GOT3 (cell line): ENCODE measurements around the gene CFAP77.
A peak's percentile ranks its signal among the peaks of the same experiment; 100 is the strongest.
"Not testable (repeated sequence)": the region's sequence is repeated elsewhere in the genome, so short reads cannot be mapped to it uniquely, and the experiment has no call there.

Source experiments
- DNase-seq: peaks from one replicate; lab custom pipeline; 2025; ENCODE audit warnings: mixed read lengths; lab: John Stamatoyannopoulos, UW

CFAP77 gene

GRCh38 chr9:132409828-132410528, at the start of gene CFAP77:
TSS of gene CFAP77 (plus strand) at chr9:132410211. CDS start at chr9:132410272, 61 bp downstream.
- DNase-seq, result no peak

GRCh38 chr9:132364068-132364467, 45.9 kb upstream of the CFAP77 start:
- no peak for DNase-seq

- DNase-seq, result no peak
Measured at GRCh38 chr9:132365986-132366385, 44.0 kb upstream of the CFAP77 start.

DNA sequence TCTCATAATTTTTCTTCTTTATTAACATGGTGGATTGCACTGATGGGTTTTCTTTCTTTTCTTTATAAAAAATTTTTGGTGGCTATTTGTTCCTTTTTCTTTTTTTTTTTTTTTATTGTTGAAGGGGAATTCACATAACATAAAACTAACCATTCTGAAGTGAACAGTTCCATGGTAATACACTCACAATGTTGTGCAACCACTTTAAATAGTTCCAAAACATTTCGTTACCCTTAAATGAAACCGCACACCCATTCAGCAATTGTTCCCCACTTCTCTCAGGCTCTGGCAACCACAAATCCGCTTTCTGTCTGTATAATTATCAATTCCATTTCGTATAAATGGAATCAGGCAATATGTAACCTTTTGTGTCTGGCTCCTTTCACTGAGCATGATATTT, 43.5 kb upstream of the CFAP77 start:
- no peak for DNase-seq

GRCh38 chr9:132367613-132368313, 42.2 kb upstream of the CFAP77 start:
- DNase-seq, result no peak

DNA sequence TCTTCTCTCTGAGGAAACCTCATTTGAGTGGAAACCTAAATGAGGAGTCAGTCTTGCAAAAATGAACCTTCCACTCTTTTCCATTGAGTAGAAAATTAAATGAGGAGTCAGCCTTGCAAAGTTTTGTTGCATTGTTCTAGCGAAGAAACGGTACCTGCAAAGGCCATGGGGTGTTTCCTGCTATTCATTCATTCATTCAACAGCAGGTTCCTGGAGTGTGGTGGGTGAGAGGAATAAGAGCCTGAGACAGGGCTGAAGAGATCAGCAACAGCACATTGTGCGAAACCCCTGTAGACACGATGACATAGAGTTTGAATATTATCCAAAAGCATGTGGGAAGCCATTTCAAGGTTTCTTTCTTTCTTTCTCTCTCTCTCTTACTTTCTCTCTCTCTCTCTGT, 40.6 kb upstream of the CFAP77 start:
- no peak for DNase-seq

GRCh38 chr9:132370592-132370991, 39.4 kb upstream of the CFAP77 start:
- no peak for DNase-seq

DNA sequence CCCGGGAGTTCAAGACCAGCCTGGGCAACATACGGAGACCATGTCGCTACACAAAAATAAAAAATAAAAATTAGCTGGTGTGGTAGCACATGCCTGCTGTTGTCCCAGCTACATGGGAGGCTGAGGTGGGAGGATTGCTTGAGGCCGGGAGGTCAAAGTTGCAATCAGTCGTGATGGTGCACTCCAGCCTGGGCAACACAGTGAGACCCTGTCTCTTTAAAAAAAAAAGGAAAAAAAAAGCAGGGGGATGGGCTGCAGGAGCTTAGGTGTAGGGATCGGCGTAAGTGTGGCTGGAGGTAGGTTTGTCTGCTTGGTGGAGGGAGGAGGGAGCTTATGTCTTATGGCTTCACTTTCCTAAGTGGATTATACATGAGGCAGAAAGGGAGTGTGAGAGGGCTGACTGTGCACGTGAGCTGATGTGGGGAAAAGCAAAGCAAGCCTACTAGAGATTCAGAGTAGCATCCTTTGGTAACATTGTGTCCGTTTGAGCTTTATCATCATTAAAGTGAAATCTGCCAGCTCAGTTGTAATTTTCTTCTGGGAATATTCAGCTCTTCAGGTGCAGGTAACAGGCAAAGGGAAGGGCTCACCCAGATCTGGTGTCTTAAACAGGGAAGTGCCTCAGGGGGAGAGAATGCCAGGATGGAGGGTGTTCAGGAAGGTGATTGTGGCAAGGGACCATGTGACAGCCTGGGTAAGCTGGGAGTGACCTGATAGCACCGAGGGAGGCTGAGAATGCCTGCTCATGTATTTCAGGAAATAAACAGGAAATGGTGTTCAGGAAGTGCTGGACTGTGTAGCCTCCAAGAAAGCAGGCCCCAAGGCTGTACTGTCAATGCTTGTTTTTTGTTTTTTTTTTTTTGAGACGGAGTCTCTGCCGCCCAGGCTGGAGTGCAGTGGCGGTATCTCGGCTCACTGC, 37.6 kb upstream of the CFAP77 start:
- DNase-seq, result no peak

DNA sequence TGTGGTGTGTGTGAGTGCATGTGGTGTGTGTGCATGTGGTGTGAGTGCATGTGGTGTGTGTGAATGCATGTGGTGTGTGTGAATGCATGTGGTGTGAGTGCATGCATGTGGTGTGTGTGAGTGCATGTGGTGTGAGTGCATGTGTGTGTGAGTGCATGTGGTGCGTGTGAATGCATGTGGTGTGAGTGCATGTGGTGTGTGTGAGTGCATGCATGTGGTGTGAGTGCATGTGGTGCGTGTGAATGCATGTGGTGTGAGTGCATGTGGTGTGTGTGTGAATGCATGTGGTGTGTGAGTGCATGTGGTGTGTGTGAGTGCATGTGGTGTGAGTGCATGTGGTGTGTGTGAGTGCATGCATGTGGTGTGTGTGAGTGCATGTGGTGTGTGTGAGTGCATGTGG, 32.2 kb upstream of the CFAP77 start:
- DNase-seq, result not testable (repeated sequence)

- DNase-seq, result not testable (repeated sequence)
Measured at GRCh38 chr9:132378416-132378815, 31.6 kb upstream of the CFAP77 start.

- no peak for DNase-seq
Measured at GRCh38 chr9:132381966-132382541, 28.0 kb upstream of the CFAP77 start.

- DNase-seq, result no peak
Measured at GRCh38 chr9:132383462-132383883, 26.5 kb upstream of the CFAP77 start.

GRCh38 chr9:132384376-132384775, 25.6 kb upstream of the CFAP77 start:
- no peak for DNase-seq

- no peak for DNase-seq
Measured at GRCh38 chr9:132387133-132387532, 22.9 kb upstream of the CFAP77 start.

GRCh38 chr9:132390966-132391365, 19.0 kb upstream of the CFAP77 start:
- DNase-seq, result no peak

DNA sequence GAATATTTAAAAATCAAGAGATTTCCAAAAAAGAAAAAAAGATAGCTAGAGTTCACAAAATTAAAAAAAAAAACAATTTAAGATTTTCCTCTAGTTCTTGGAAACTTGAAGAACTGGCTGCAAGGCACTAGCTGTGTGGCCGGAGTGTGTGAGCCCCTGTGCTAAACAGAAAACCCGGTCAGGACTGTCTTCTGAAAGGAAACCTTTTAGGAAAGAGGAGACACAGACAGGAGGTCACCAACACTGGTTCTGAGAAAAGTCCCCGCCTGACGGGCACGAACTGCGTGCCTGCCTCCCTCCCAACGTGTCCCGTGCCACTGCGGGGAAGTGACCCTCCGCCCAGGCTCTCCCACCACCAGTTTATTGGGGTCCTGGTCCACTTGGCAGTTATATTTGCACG, 18.6 kb upstream of the CFAP77 start:
- no peak for DNase-seq

DNA sequence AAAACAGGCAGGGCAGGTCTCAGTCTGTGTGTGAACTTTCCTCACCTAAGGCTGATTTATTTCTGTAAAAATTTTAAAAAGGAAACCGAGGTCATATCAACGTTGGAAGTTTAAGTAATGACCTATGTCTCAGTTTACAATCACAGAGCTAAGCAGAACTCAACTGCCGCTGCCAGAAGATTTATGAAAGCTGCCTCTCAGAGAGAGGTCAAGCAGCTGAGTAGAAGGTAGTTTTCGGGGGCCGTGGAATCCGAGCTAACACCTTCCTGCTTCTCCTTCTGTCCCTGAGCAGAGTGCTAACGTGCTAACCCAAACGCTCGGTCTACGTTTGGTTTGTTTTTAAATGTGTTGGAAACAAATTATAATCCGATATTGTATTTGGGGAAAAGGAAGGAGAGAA, 14.5 kb upstream of the CFAP77 start:
- DNase-seq, result no peak

GRCh38 chr9:132401824-132402223, 8.2 kb upstream of the CFAP77 start:
- no peak for DNase-seq

DNA sequence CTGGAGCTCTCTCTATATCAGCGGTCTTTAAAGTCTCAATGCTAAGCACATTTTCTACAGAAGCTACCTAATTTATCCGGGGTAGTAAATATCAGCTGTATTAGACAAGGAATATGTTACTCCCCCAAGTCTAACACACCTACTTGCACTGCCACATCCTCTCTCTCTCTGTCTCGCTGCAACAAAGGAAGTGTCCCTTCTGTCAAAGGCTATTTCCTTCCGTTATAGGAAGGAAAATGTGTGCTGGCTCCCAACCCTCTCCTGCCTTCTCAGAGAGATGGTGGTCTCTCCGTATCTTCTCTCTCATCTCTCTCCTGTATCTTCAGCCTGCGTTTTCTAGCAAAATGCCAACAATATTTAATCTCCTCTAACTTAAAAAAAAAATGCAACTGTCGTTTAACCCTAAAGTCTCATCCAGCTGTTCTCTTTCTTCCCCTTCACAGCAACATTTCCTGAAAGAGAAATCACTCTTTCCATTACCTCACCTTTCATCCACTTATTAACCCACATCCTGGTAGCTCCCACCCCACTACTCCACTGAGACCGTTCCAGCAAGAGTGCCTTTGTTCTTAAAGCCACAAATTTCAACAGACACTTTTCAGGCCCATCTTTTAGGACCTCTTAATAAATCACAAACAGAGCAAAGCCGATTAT, 5.7 kb upstream of the CFAP77 start:
- DNase-seq, result no peak

DNA sequence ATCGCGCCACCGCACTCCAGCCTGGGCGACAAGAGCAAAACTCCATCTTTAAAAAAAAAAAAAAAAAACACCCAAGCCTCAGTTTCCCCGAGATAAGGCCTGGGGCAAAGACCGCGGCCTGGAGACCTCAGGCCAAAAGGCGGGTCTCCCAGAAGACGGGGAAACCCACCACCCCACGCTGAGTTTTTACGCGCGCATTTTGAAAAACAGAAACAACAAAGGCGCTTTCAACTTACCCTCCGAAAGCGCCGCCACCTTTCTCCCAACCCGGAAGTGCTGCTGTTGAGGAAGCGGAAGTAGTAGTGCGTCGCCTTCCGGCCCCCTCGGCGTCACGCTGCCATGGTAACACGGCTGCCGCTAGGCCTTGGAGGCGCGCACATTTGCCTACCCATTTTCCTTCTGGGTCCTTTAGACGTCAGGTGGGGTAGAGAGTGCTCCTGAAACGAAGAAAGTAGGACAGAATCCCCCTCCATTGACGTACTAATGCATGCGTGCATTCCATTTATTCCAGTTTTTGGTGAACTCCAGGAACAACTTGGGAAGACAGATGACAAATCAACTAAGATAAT, 3.4 kb upstream of the CFAP77 start, which contains the start of gene TTF1:
TSS of gene TTF1 (minus strand) at position 287 of the 569 bp plus-strand sequence. CDS start 4,019 bp downstream, outside the sequence.
- DNase-seq, result peak; percentile 38

GRCh38 chr9:132407196-132407595, 2.8 kb upstream of the CFAP77 start:
- no peak for DNase-seq
